Mammary epithelial cell (primary cell): ENCODE data around the gene PHLDB3.

ENCODE experiments used
- CTCF ChIP-seq, 2 donors: IDR thresholded peaks in 1 of 2; conservative IDR thresholded peaks in 1 of 2; 2 replicates each; pipeline ENCODE4 v1.5.1; 2011 to 2012; ENCODE audit warnings: inconsistent platforms in 2 of 2, low read length in 2 of 2, mild to moderate bottlenecking in 2 of 2, control low read depth in 1 of 2, low read depth in 1 of 2; ENCODE audit not compliant: insufficient read depth in 1 of 2; ENCODE audit errors: extremely low read depth in 1 of 2
- EZH2 ChIP-seq: IDR thresholded peaks from 2 replicates; pipeline ENCODE4 v1.6.1; 2012; ENCODE audit warnings: low read length, inconsistent platforms, borderline replicate concordance

GRCh38 chr19:43433689-43434088 is 70.9 kb downstream of the PHLDB3 start:
- no peak for TF ChIP-seq CTCF (conservative IDR thresholded peaks at IDR 0.05 in 1 of 2, IDR thresholded peaks at IDR 0.05 in 1 of 2; ENCODE audit: extremely low read depth in 1 of 2, insufficient read depth in 1 of 2, low read depth in 1 of 2, low read length in 2 of 2)
- no peak for TF ChIP-seq EZH2
